ENCODE results near the gene IHH.

The IHH gene

DNA sequence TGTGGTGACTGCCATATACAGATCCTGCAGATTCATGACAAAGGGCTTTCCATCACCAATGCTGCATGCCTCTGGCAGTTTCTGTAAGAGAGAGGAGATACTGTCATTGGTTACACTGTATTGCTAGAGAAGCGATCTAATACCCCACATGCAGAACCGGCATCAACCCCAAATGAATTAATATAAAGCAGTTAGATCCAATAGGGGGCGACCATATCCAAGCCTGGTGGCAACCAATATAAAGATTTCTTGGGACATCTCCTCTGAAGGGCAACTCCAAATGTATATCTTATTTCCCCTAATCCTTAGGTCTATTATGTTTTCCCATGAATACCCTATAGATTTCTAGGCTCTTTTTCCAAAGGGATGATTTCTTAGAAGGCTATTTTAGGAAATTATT lies 17.4 kb upstream of the IHH start:
- Histone ChIP-seq H3K4me1 (ENCODE audit: control insufficient read depth in 1 of 2, insufficient read depth in 2 of 2, low read length in 2 of 2) (peaks cover 41 to 56% of the 10 kb centered on the region in 2 donors), H3K27me3 (ENCODE audit: control insufficient read depth in 1 of 2, insufficient read depth in 2 of 2, low read length in 2 of 2) (no peaks in the 10 kb centered on the region), H3K36me3 (ENCODE audit: control insufficient read depth in 1 of 2, insufficient read depth in 2 of 2, low read length in 2 of 2) (peaks cover 8 to 36% of the 10 kb centered on the region in 2 donors), H3K9me3 (ENCODE audit: control insufficient read depth in 1 of 2, low read length in 2 of 2) (no peaks in the 10 kb centered on the region), H3K9ac (ENCODE audit: low read depth in 1 of 2, low read length in 2 of 2) (peak overlapping the region in 1 of 2 donors; percentile 1), H3K27ac (ENCODE audit: low read depth, low read length) (peak overlapping the region; percentile 71), H3K4me3 (ENCODE audit: low read depth in 1 of 2, low read length in 2 of 2) (no peak overlapping the region)

DNA sequence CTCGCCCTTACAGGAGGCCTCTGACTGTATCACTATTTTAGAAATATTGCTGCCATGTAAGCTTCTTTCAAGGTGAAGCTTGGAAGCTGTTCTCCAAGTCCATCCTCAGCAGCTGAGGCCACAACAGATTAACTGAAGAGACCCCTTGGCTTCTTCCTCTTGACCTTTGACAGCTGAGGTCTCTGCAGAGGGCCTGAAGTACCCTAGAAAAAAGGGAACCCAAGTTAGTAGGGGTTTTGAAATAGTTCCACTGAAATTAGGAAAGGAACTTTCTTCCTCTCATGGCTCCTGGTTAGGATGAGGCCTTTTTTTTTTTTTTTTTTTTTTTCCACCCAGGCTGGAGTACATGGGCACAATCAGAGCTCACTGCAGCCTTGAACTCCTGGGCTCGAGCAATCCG lies 15.5 kb upstream of the IHH start:
- H3K9me3 ChIP-seq (ENCODE audit: control insufficient read depth in 1 of 2, low read length in 2 of 2), result no peaks in the 10 kb centered on the region
- peaks cover 8 to 36% of the 10 kb centered on the region in 2 donors for H3K36me3 ChIP-seq (ENCODE audit: control insufficient read depth in 1 of 2, insufficient read depth in 2 of 2, low read length in 2 of 2)
- peaks cover 41 to 51% of the 10 kb centered on the region in 2 donors for H3K4me1 ChIP-seq (ENCODE audit: control insufficient read depth in 1 of 2, insufficient read depth in 2 of 2, low read length in 2 of 2)
- H3K27ac ChIP-seq (ENCODE audit: low read depth, low read length), result no peak overlapping the region
- no peak overlapping the region for H3K4me3 ChIP-seq (ENCODE audit: low read depth in 1 of 2, low read length in 2 of 2)
- H3K9ac ChIP-seq (ENCODE audit: low read depth in 1 of 2, low read length in 2 of 2), result no peak overlapping the region
- H3K27me3 ChIP-seq (ENCODE audit: control insufficient read depth in 1 of 2, insufficient read depth in 2 of 2, low read length in 2 of 2), result no peaks in the 10 kb centered on the region

DNA sequence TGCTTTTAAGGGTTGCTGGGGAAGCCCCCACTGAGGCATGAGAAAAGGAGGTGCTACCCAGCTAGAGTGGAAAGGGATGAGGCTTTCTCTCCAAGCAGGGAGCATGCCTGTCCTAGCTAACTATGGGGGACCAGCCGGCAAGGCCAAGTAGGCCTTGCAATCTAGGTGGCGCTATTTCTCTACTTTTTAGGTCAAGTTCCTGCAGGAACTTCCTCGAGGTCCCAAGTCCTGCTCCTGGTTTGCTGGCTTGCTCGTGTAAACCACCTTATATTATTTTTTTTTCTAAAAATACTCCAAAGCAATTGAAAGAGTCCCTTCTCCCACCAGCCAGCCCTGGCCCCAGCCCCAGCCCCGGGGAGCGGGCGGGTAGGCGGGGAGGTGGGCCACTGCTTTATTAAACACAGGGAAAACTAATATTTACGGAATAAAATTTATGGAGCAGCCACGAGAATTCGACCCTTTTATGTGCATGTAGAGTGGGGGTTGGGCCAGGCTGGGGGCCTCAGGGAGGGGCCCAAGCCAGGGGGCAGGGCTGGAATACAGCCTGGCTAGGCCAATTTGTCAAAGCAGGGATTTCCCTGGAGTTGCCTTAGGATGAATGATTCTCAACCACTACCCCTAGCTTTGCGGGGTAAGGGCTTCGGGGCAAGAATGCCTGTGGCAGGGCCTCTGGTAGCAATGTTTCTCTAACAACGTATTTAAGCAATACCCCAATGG lies 12.8 kb upstream of the IHH start:
- no peaks in the 10 kb centered on the region for H3K27me3 ChIP-seq (ENCODE audit: control insufficient read depth in 1 of 2, insufficient read depth in 2 of 2, low read length in 2 of 2)
- no peaks in the 10 kb centered on the region for H3K9me3 ChIP-seq (ENCODE audit: control insufficient read depth in 1 of 2, low read length in 2 of 2)
- no peak overlapping the region for H3K27ac ChIP-seq (ENCODE audit: low read depth, low read length)
- H3K36me3 ChIP-seq (ENCODE audit: control insufficient read depth in 1 of 2, insufficient read depth in 2 of 2, low read length in 2 of 2), result peaks cover 8 to 36% of the 10 kb centered on the region in 2 donors
- H3K9ac ChIP-seq (ENCODE audit: low read depth in 1 of 2, low read length in 2 of 2), result no peak overlapping the region
- H3K4me3 ChIP-seq (ENCODE audit: low read depth in 1 of 2, low read length in 2 of 2), result no peak overlapping the region
- peaks cover 26 to 35% of the 10 kb centered on the region in 2 donors for H3K4me1 ChIP-seq (ENCODE audit: control insufficient read depth in 1 of 2, insufficient read depth in 2 of 2, low read length in 2 of 2)

DNA sequence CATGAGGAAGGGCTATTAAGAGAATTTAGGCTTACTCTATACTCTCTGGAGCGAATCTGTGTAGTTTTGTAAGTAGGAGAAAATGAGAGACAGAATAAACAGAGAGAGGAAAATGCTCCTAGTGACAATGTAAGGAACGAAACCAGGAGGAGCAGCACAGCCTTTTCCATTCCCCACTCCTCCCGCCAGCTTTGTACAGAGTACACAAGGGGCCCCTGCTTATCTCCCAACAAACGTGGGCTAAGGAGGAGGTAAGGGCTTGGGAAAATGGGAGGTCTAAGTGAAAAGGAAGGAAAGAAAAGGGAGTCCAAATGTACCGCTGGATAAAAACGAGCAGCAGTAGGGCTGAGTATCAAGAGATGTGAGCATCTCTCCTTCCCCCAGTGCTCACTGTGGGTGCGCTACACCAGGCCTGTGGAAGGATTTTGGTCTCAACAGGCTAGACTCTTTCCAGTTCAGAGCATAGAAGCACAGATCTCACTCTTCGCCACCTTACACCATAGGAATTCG lies 12.1 kb upstream of the IHH start:
- no peak overlapping the region for H3K4me3 ChIP-seq (ENCODE audit: low read depth in 1 of 2, low read length in 2 of 2)
- no peaks in the 10 kb centered on the region for H3K27me3 ChIP-seq (ENCODE audit: control insufficient read depth in 1 of 2, insufficient read depth in 2 of 2, low read length in 2 of 2)
- H3K36me3 ChIP-seq (ENCODE audit: control insufficient read depth in 1 of 2, insufficient read depth in 2 of 2, low read length in 2 of 2), result peaks cover 8 to 33% of the 10 kb centered on the region in 2 donors
- H3K9ac ChIP-seq (ENCODE audit: low read depth in 1 of 2, low read length in 2 of 2), result peak overlapping the region in 1 of 2 donors; percentile 8
- H3K27ac ChIP-seq (ENCODE audit: low read depth, low read length), result no peak overlapping the region
- H3K9me3 ChIP-seq (ENCODE audit: control insufficient read depth in 1 of 2, low read length in 2 of 2), result no peaks in the 10 kb centered on the region
- peaks cover 24 to 27% of the 10 kb centered on the region in 2 donors for H3K4me1 ChIP-seq (ENCODE audit: control insufficient read depth in 1 of 2, insufficient read depth in 2 of 2, low read length in 2 of 2)

DNA sequence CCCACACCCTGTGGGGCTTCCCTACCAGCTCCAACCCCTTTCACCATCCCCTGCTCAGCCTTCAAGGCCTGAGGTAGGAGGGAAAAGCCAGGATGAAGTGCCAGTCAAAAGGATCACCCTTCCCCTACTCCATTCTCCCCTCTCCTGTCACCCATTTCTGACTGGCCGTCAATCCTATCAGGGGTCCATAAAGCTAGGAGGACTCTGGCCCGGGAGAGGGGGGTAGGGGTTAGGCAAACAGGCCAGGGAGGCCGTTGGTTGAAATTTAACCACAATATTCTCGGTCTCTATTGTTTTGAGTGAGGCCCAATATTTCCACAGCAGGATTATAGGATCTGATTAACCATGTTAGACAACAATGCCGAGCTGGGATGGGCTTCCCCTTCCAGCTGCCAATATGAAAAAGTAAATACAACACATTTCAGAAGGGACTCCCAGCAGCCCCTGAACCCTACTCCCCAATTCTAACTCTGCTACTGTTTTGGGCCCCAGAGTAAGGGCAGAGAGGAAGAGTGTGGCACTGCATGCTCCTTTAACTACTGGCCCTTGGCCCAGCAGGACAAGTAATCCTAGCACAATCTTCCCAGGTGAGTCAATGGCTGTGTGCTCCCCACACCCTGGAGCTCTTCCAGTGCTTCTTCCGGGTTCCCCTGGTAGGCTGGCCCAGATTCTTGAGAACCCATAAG lies 10.6 kb upstream of the IHH start:
- Histone ChIP-seq H3K4me3 (ENCODE audit: low read depth in 1 of 2, low read length in 2 of 2) (no peak overlapping the region), H3K27ac (ENCODE audit: low read depth, low read length) (no peak overlapping the region), H3K4me1 (ENCODE audit: control insufficient read depth in 1 of 2, insufficient read depth in 2 of 2, low read length in 2 of 2) (peaks cover 20 to 24% of the 10 kb centered on the region in 2 donors), H3K9me3 (ENCODE audit: control insufficient read depth in 1 of 2, low read length in 2 of 2) (no peaks in the 10 kb centered on the region), H3K27me3 (ENCODE audit: control insufficient read depth in 1 of 2, insufficient read depth in 2 of 2, low read length in 2 of 2) (no peaks in the 10 kb centered on the region), H3K9ac (ENCODE audit: low read depth in 1 of 2, low read length in 2 of 2) (no peak overlapping the region), H3K36me3 (ENCODE audit: control insufficient read depth in 1 of 2, insufficient read depth in 2 of 2, low read length in 2 of 2) (peaks cover 0 to 18% of the 10 kb centered on the region in 2 donors)

DNA sequence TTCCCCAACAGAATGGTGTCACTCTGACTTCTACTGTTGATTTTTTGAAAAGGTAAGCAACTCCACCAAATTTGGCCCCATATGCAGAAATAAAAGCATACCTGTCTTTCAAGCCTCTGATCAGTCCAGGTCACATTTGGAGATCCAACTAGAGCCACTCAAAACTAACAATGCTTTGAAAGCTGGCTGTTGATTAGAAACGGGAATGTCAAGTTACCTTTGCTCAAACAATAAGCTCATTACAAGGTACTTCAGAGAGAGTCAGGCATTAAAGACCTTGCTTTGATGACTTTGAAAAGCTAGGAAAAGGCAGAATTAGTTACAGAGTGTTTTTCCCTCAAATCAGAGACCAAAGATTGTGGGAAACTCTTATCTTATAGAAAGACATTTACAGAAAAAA lies 4.8 kb upstream of the IHH start:
- H3K27me3 ChIP-seq (ENCODE audit: control insufficient read depth in 1 of 2, insufficient read depth in 2 of 2, low read length in 2 of 2), result peaks cover 12 to 20% of the 10 kb centered on the region in 2 donors
- peaks cover 0 to 5% of the 10 kb centered on the region in 2 donors for H3K4me1 ChIP-seq (ENCODE audit: control insufficient read depth in 1 of 2, insufficient read depth in 2 of 2, low read length in 2 of 2)
- H3K4me3 ChIP-seq (ENCODE audit: low read depth in 1 of 2, low read length in 2 of 2), result no peak overlapping the region

DNA sequence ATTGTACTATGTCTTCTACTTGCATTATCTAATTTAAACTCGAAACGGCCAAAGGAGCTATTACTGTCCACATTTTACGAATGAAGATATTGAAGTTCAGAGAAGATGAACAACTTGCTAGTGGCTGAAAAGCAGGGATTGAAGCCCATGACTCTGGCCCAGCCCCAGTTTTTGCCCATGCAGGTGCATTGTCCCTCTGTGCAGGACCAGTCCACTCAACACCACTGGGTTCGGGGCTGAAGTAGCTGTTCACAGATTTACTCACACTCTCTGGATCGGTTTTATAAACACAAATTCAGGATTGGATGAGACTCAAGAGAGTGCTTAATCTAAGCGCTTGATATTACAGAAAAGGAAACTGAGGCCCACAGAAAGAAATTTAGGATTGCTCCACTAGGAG lies 1.4 kb upstream of the IHH start:
- Histone ChIP-seq H3K4me1 (ENCODE audit: control insufficient read depth in 1 of 2, insufficient read depth in 2 of 2, low read length in 2 of 2) (peaks cover 11 to 23% of the 10 kb centered on the region in 2 donors), H3K27me3 (ENCODE audit: control insufficient read depth in 1 of 2, insufficient read depth in 2 of 2, low read length in 2 of 2) (peaks cover 31 to 34% of the 10 kb centered on the region in 2 donors), H3K9ac (ENCODE audit: low read depth in 1 of 2, low read length in 2 of 2) (no peak overlapping the region), H3K36me3 (ENCODE audit: control insufficient read depth in 1 of 2, insufficient read depth in 2 of 2, low read length in 2 of 2) (peaks cover 0 to under 1% of the 10 kb centered on the region in 2 donors), H3K27ac (ENCODE audit: low read depth, low read length) (no peak overlapping the region), H3K9me3 (ENCODE audit: control insufficient read depth in 1 of 2, low read length in 2 of 2) (no peaks in the 10 kb centered on the region), H3K4me3 (ENCODE audit: low read depth in 1 of 2, low read length in 2 of 2) (no peak overlapping the region)

More for the DNA sequence above, 4.8 kb upstream of the IHH start:
- Histone ChIP-seq H3K36me3 (ENCODE audit: control insufficient read depth in 1 of 2, insufficient read depth in 2 of 2, low read length in 2 of 2) (no peaks in the 10 kb centered on the region), H3K9ac (ENCODE audit: low read depth in 1 of 2, low read length in 2 of 2) (no peak overlapping the region), H3K27ac (ENCODE audit: low read depth, low read length) (no peak overlapping the region), H3K9me3 (ENCODE audit: control insufficient read depth in 1 of 2, low read length in 2 of 2) (no peaks in the 10 kb centered on the region)

DNA sequence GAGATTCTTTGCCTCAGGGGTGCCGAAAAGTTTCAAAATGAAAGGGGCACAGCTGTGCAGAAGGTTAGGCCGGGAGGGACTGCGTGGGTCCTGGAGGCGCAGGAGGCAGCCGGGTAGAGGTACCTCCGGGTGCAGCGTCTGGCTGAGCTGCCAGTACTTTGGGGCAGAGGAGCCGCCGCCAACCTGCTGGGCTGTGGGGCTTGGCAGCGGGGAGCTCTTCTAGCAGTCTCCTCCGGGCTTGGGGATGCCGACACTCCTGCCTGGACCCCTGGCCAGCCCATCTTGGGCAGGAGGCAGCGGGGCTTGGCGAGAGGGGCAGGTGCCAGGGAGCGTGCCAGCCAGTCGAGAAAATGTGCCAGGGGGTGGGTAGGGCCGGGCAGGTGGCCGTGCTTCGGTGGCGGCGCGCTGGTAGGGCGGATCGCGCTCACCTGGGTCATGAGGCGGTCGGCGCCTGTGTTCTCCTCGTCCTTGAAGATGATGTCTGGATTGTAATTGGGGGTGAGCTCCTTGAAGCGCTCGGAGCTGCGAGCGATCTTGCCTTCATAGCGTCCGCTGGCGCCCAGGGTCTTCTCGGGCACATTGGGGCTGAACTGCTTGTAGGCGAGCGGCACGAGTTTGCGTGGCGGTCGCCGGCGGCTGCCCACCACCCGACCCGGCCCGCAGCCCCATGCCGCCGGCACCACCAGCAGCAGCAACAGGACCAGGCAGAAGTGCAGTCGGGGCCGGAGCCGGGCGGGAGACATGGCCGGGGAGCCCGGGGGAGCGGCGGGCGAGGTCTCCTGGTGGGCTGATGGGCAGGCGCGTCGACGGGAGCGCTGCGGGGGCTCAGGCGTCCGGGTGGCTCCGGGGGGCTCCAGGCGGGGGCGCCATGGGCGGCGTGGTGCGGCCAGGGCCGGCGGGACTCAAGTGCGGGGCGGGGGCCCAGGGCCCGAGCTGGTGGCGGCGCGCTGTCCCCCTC lies 717 bp downstream of the IHH start:
- Histone ChIP-seq H3K4me1 (ENCODE audit: control insufficient read depth in 1 of 2, insufficient read depth in 2 of 2, low read length in 2 of 2) (peaks cover 12 to 23% of the 10 kb centered on the region in 2 donors), H3K9ac (ENCODE audit: low read depth in 1 of 2, low read length in 2 of 2) (peak overlapping the region; percentile 61 to 82), H3K9me3 (ENCODE audit: control insufficient read depth in 1 of 2, low read length in 2 of 2) (no peaks in the 10 kb centered on the region), H3K36me3 (ENCODE audit: control insufficient read depth in 1 of 2, insufficient read depth in 2 of 2, low read length in 2 of 2) (peaks cover 7 to 18% of the 10 kb centered on the region in 2 donors), H3K27me3 (ENCODE audit: control insufficient read depth in 1 of 2, insufficient read depth in 2 of 2, low read length in 2 of 2) (peaks cover 34 to 41% of the 10 kb centered on the region in 2 donors), H3K27ac (ENCODE audit: low read depth, low read length) (peak overlapping the region; percentile 66), H3K4me3 (ENCODE audit: low read depth in 1 of 2, low read length in 2 of 2) (peak overlapping the region; percentile 82 to 88)

DNA sequence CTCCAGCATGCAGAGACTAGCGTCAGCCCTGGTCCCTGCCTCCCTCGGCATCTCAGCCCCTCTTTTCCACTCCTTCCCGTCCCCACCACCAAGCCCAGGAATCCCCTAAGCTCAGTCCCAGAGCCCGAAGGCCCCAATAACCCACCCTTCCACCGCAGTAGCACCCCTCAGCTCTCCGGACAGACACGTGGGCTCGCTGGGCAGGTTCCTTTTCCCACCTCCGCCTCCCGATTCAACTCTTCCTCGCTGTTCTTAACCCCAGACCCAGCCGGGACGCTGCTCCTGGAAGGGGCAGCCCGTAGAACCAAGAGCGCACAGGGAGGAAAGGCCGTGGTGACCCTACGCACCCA lies 1.4 kb downstream of the IHH start:
- H3K27ac ChIP-seq (ENCODE audit: low read depth, low read length), result peak overlapping the region; percentile 66
- H3K4me1 ChIP-seq (ENCODE audit: control insufficient read depth in 1 of 2, insufficient read depth in 2 of 2, low read length in 2 of 2), result peaks cover 12 to 23% of the 10 kb centered on the region in 2 donors
- peaks cover 7 to 18% of the 10 kb centered on the region in 2 donors for H3K36me3 ChIP-seq (ENCODE audit: control insufficient read depth in 1 of 2, insufficient read depth in 2 of 2, low read length in 2 of 2)
- no peaks in the 10 kb centered on the region for H3K9me3 ChIP-seq (ENCODE audit: control insufficient read depth in 1 of 2, low read length in 2 of 2)
- H3K27me3 ChIP-seq (ENCODE audit: control insufficient read depth in 1 of 2, insufficient read depth in 2 of 2, low read length in 2 of 2), result peaks cover 32 to 41% of the 10 kb centered on the region in 2 donors
- peak overlapping the region; percentile 82 to 88 for H3K4me3 ChIP-seq (ENCODE audit: low read depth in 1 of 2, low read length in 2 of 2)
- H3K9ac ChIP-seq (ENCODE audit: low read depth in 1 of 2, low read length in 2 of 2), result peak overlapping the region; percentile 61 to 82
